ENCODE measurements around the gene SPCS1.
"Not testable (repeated sequence)": the region's sequence is repeated elsewhere in the genome, so short reads cannot be mapped to it uniquely, and the experiment has no call there.

The SPCS1 gene

GRCh38 chr3:52722491-52722890 is 16.6 kb downstream of the SPCS1 start:
- H3K4me1 ChIP-seq (ENCODE audit: low read length) = no peaks in the 10 kb centered on the region
- no peak overlapping the region for H3K4me3 ChIP-seq (ENCODE audit: low read length)
- H3K9ac ChIP-seq (ENCODE audit: low read length) = no peak overlapping the region
- TF ChIP-seq CTCF (IDR thresholded peaks at IDR 0.05; ENCODE audit: low read depth, low read length) = no peak
- TF ChIP-seq EZH2phosphoT487 (IDR thresholded peaks at IDR 0.05; ENCODE audit: low read depth) = no peak
- H3K9me3 ChIP-seq (ENCODE audit: insufficient read depth, low read length) = peaks cover 6% of the 10 kb centered on the region; the same call in 1 of the 2 replicates
- no peaks in the 10 kb centered on the region for H4K20me1 ChIP-seq (ENCODE audit: insufficient read depth, low read length)
- no peak overlapping the region for H3K27ac ChIP-seq (ENCODE audit: low read length)
- H3K36me3 ChIP-seq (replicated peaks; ENCODE audit: low read depth, low read length) = peaks cover 30% of the 10 kb centered on the region
- H3K79me2 ChIP-seq (ENCODE audit: low read length) = no peaks in the 10 kb centered on the region
- H2AFZ ChIP-seq (ENCODE audit: low read depth, low read length) = no peak overlapping the region
- no peaks in the 10 kb centered on the region for H3K27me3 ChIP-seq (ENCODE audit: low read depth, low read length)
- no peak overlapping the region for H3K4me2 ChIP-seq (ENCODE audit: low read length)

GRCh38 chr3:52723935-52724334 is 18.0 kb downstream of the SPCS1 start:
- H3K36me3 ChIP-seq (replicated peaks; ENCODE audit: low read depth, low read length) = peaks cover 27% of the 10 kb centered on the region
- no peak overlapping the region for H3K9ac ChIP-seq (ENCODE audit: low read length)
- H3K4me1 ChIP-seq (ENCODE audit: low read length) = no peaks in the 10 kb centered on the region
- H3K4me2 ChIP-seq (ENCODE audit: low read length) = no peak overlapping the region
- no peaks in the 10 kb centered on the region for H4K20me1 ChIP-seq (ENCODE audit: insufficient read depth, low read length)
- no peak overlapping the region for H3K27ac ChIP-seq (ENCODE audit: low read length)
- H3K4me3 ChIP-seq (ENCODE audit: low read length) = no peak overlapping the region
- no peaks in the 10 kb centered on the region for H3K79me2 ChIP-seq (ENCODE audit: low read length)
- TF ChIP-seq CTCF (IDR thresholded peaks at IDR 0.05; ENCODE audit: low read depth, low read length) = no peak
- TF ChIP-seq EZH2phosphoT487 (IDR thresholded peaks at IDR 0.05; ENCODE audit: low read depth) = no peak
- H3K9me3 ChIP-seq (ENCODE audit: insufficient read depth, low read length) = peaks cover 6% of the 10 kb centered on the region; the same call in 1 of the 2 replicates
- no peaks in the 10 kb centered on the region for H3K27me3 ChIP-seq (ENCODE audit: low read depth, low read length)
- no peak overlapping the region for H2AFZ ChIP-seq (ENCODE audit: low read depth, low read length)

GRCh38 chr3:52724511-52724910 is 18.6 kb downstream of the SPCS1 start:
- Histone ChIP-seq H2AFZ (ENCODE audit: low read depth, low read length) (no peak overlapping the region), H3K4me1 (ENCODE audit: low read length) (no peaks in the 10 kb centered on the region), H3K27ac (ENCODE audit: low read length) (no peak overlapping the region), H3K4me2 (ENCODE audit: low read length) (no peak overlapping the region), H3K36me3 (replicated peaks; ENCODE audit: low read depth, low read length) (peaks cover 25% of the 10 kb centered on the region), H3K4me3 (ENCODE audit: low read length) (no peak overlapping the region), H3K9ac (ENCODE audit: low read length) (no peak overlapping the region), H3K27me3 (ENCODE audit: low read depth, low read length) (no peaks in the 10 kb centered on the region), H3K79me2 (ENCODE audit: low read length) (no peaks in the 10 kb centered on the region), H3K9me3 (ENCODE audit: insufficient read depth, low read length) (peaks cover 4% of the 10 kb centered on the region; the same call in 1 of the 2 replicates), H4K20me1 (ENCODE audit: insufficient read depth, low read length) (no peaks in the 10 kb centered on the region)
- TF ChIP-seq EZH2phosphoT487 (IDR thresholded peaks at IDR 0.05; ENCODE audit: low read depth) (no peak), CTCF (IDR thresholded peaks at IDR 0.05; ENCODE audit: low read depth, low read length) (no peak)

GRCh38 chr3:52728753-52729152 is 22.8 kb downstream of the SPCS1 start:
- Histone ChIP-seq H3K9me3 (ENCODE audit: insufficient read depth, low read length) (peaks cover 10% of the 10 kb centered on the region; the same call in 1 of the 2 replicates), H3K36me3 (replicated peaks; ENCODE audit: low read depth, low read length) (peaks cover 34% of the 10 kb centered on the region)
- H3K9ac ChIP-seq (ENCODE audit: low read length); H3K79me2 ChIP-seq (ENCODE audit: low read length); H3K27me3 ChIP-seq (ENCODE audit: low read depth, low read length); H3K27ac ChIP-seq (ENCODE audit: low read length); H3K4me1 ChIP-seq (ENCODE audit: low read length); H3K4me2 ChIP-seq (ENCODE audit: low read length); H3K4me3 ChIP-seq (ENCODE audit: low read length); H2AFZ ChIP-seq (ENCODE audit: low read depth, low read length); H4K20me1 ChIP-seq (ENCODE audit: insufficient read depth, low read length): not testable (repeated sequence)

GRCh38 chr3:52730681-52731080 is 24.8 kb downstream of the SPCS1 start:
- peaks cover 47% of the 10 kb centered on the region for H3K36me3 ChIP-seq (replicated peaks; ENCODE audit: low read depth, low read length)
- no peak overlapping the region for H3K27ac ChIP-seq (ENCODE audit: low read length)
- H4K20me1 ChIP-seq (ENCODE audit: insufficient read depth, low read length) = no peaks in the 10 kb centered on the region
- H2AFZ ChIP-seq (ENCODE audit: low read depth, low read length) = no peak overlapping the region
- no peak overlapping the region for H3K4me3 ChIP-seq (ENCODE audit: low read length)
- peaks cover 10% of the 10 kb centered on the region; the same call in 1 of the 2 replicates for H3K9me3 ChIP-seq (ENCODE audit: insufficient read depth, low read length)
- no peak overlapping the region for H3K4me2 ChIP-seq (ENCODE audit: low read length)
- H3K79me2 ChIP-seq (ENCODE audit: low read length) = no peaks in the 10 kb centered on the region
- TF ChIP-seq EZH2phosphoT487 (IDR thresholded peaks at IDR 0.05; ENCODE audit: low read depth) (no peak), CTCF (IDR thresholded peaks at IDR 0.05; ENCODE audit: low read depth, low read length) (no peak)
- H3K9ac ChIP-seq (ENCODE audit: low read length) = no peak overlapping the region
- no peaks in the 10 kb centered on the region for H3K27me3 ChIP-seq (ENCODE audit: low read depth, low read length)
- peaks cover 5% of the 10 kb centered on the region; the same call in 1 of the 2 replicates for H3K4me1 ChIP-seq (ENCODE audit: low read length)

Data from OCI-LY3 (cell line).